Hepatocyte (in vitro differentiated cells): Measurements from ENCODE around the gene AP3S2. TPM values are rescaled to one million over a fixed set of nuclear protein-coding genes. Genes with fewer than 3 reads are reported as not detected.

Experiments
- DNase-seq: peaks from one replicate; pipeline ENCODE4 v3.0.0-alpha.2; 2016; ENCODE audit warnings: low spot score
- H2AFZ ChIP-seq: fragments of 200-600 bp; sonication (generic); 2 replicates; pipeline ENCODE4 v1.6.0; 2016; ENCODE audit warnings: antibody characterized with exemption, mild to moderate bottlenecking
- H3K27ac ChIP-seq: fragments of 200-600 bp; sonication (generic); 2 replicates; pipeline ENCODE4 v1.5.1; 2016; ENCODE audit warnings: mild to moderate bottlenecking
- H3K27me3 ChIP-seq: fragments of 200-600 bp; sonication (generic); 2 replicates; pipeline ENCODE4 v1.6.1; 2016
- H3K36me3 ChIP-seq: fragments of 200-600 bp; sonication (generic); replicated peaks from 2 replicates; pipeline ENCODE4 v1.5.1; 2016; ENCODE audit warnings: low read depth; ENCODE audit not compliant: insufficient read depth
- H3K4me1 ChIP-seq: fragments of 200-600 bp; sonication (generic); 2 replicates; pipeline ENCODE4 v1.5.1; 2016; ENCODE audit warnings: mild to moderate bottlenecking, moderate library complexity; ENCODE audit not compliant: insufficient read depth
- H3K4me2 ChIP-seq: fragments of 200-600 bp; sonication (generic); 2 replicates; pipeline ENCODE4 v1.6.0; 2016
- H3K4me3 ChIP-seq: fragments of 200-600 bp; sonication (generic); 2 replicates; pipeline ENCODE4 v1.5.1; 2016; ENCODE audit warnings: mild to moderate bottlenecking
- H3K79me2 ChIP-seq: fragments of 200-600 bp; sonication (generic); 2 replicates; pipeline ENCODE4 v1.6.0; 2017; ENCODE audit warnings: mild to moderate bottlenecking
- H3K9me2 ChIP-seq: fragments of 200-600 bp; sonication (generic); replicated peaks from 2 replicates; pipeline ENCODE4 v1.6.0; 2017; ENCODE audit warnings: mild to moderate bottlenecking; ENCODE audit not compliant: insufficient read depth
- H3K9me3 ChIP-seq: fragments of 200-600 bp; sonication (generic); 2 replicates; pipeline ENCODE4 v1.5.1; 2016; ENCODE audit warnings: low read depth, mild to moderate bottlenecking
- H4K20me1 ChIP-seq: fragments of 200-600 bp; sonication (generic); 2 replicates; pipeline ENCODE4 v1.6.0; 2016; ENCODE audit warnings: mild to moderate bottlenecking; ENCODE audit not compliant: insufficient read depth, poor library complexity, severe bottlenecking
- EZH2 ChIP-seq: fragments of 200-600 bp; sonication (generic); IDR thresholded peaks from 2 replicates; pipeline ENCODE4 v1.6.1; 2016; ENCODE audit warnings: antibody characterized with exemption, mild to moderate bottlenecking, borderline replicate concordance
- EZH2phosphoT487 ChIP-seq: fragments of 200-600 bp; sonication (generic); IDR thresholded peaks from one replicate; pipeline ENCODE4 v1.6.1; 2018; ENCODE audit warnings: antibody characterized with exemption, mild to moderate bottlenecking, low read depth, moderate library complexity; ENCODE audit not compliant: unreplicated experiment, severe bottlenecking
- WGBS: methylation state at CpG from one replicate; pipeline ENCODE4 v1.1.6; 2016; ENCODE audit warnings: low lambda C conversion rate; ENCODE audit errors: missing lambda C conversion rate; 5-methylcytosine and 5-hydroxymethylcytosine counted together
- polyA plus RNA-seq: library from polyadenylated mRNA; unstranded; fragments of >200 nt; fragmentation: Nextera tagmentation; extraction: Ambion mirVana; gene quantifications from 2 replicates; pipeline ENCODE4 v1.2.1, GENCODE V29; 2016
- total RNA-seq: library from RNA; depleted of rRNA; stranded (reverse); fragments of >200 nt; gene quantifications from 2 replicates; pipeline ENCODE4 v1.2.3, GENCODE V29; 2014
- TF ChIP-seq, protein P1 (sequence below): fragments of 200-600 bp; sonication (generic); IDR thresholded peaks from 2 replicates; pipeline ENCODE4 v1.5.1; 2016; ENCODE audit warnings: antibody characterized with exemption, mild to moderate bottlenecking; ENCODE audit not compliant: poor library complexity

AP3S2 gene
- total and polyA plus RNA-seq, 2 experiments from 2014 or later, result 14.2 to 61.2 TPM

DNA sequence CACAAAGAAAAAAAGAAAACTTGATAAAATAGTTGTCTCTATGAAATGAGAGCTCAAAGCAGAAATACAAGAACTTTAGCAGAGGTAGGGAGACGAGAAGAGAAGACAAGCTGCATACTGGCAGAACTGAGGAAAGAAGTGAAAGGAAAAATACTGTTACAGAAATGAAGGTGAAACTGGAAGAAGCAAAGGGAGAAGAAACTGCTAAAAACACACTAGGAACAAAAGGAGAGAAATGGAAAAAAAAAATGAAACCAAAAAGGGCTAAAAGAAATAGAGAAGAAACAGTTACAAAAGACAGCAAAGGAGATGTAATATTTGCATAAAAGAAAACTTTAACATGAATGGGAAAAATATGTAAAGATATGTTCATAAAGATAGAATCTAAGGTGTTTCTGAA is 51.8 kb downstream of the AP3S2 start:
- H3K4me2 ChIP-seq, result no peak overlapping the region
- WGBS, result 89% methylated on average over 1 of the region's 1 CpG
- peaks cover 30% of the 10 kb centered on the region for H3K4me1 ChIP-seq
- H2AFZ ChIP-seq, result no peak overlapping the region
- no peaks in the 10 kb centered on the region for H3K9me3 ChIP-seq
- H3K27me3 ChIP-seq, result no peaks in the 10 kb centered on the region
- H3K4me3 ChIP-seq, result no peak overlapping the region
- TF ChIP-seq, protein P1, sequence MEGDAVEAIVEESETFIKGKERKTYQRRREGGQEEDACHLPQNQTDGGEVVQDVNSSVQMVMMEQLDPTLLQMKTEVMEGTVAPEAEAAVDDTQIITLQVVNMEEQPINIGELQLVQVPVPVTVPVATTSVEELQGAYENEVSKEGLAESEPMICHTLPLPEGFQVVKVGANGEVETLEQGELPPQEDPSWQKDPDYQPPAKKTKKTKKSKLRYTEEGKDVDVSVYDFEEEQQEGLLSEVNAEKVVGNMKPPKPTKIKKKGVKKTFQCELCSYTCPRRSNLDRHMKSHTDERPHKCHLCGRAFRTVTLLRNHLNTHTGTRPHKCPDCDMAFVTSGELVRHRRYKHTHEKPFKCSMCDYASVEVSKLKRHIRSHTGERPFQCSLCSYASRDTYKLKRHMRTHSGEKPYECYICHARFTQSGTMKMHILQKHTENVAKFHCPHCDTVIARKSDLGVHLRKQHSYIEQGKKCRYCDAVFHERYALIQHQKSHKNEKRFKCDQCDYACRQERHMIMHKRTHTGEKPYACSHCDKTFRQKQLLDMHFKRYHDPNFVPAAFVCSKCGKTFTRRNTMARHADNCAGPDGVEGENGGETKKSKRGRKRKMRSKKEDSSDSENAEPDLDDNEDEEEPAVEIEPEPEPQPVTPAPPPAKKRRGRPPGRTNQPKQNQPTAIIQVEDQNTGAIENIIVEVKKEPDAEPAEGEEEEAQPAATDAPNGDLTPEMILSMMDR, result no peak
- no peak for TF ChIP-seq EZH2
- no peak for TF ChIP-seq EZH2phosphoT487
- no peak overlapping the region for H3K27ac ChIP-seq
- no peaks in the 10 kb centered on the region for H3K9me2 ChIP-seq
- H3K79me2 ChIP-seq, result peaks cover 7% of the 10 kb centered on the region
- no peak for DNase-seq
- no peaks in the 10 kb centered on the region for H3K36me3 ChIP-seq
- no peaks in the 10 kb centered on the region for H4K20me1 ChIP-seq

DNA sequence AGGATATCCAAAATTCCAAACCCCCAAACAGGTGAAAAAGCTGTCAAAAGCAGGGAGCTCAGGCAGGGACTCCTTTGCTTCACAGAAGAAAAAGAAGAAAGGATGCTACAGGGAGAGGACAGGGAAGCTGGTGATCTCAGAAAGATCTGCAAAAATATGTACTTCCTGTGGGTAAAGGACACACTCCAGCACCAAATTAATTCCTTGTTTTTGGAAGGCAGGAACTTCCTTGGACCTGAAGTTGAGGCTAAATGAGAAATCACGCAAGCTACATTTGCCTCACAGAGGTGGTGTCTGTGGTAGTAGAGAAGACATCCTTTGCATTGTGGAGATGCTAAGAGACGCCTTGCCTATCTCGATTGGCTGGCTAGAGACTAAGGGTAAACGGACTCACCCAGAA is 52.5 kb downstream of the AP3S2 start:
- 95% methylated on average over 4 of the region's 4 CpGs for WGBS
- no peaks in the 10 kb centered on the region for H3K36me3 ChIP-seq

DNA sequence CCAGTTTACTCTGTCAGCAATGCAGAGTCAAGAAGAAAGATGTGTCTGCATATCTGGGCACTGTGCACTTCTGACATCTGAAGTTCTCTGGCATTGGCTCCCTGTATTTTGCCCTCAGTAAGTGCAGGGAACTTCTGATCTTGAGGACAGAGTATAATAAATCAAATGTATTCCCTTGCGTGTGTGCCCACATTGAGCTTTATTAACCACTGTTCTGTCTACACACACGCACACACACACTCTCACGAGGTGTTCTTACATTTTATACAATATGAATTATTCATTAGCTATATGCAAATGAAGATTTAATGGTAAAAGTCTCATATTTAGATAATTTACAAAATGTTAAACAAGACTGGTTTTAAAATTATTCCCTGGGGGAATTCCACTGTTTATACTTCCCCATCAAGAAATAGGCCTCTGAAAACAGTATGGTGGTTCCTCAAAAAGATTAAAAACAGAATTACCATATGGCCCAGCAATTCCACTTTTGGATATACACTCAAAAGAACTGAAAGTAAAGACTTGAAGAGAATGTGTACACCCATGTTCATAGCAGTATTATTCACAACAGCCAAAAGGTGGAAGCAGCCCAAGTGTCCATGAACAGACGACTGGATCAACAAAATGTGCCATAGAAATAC is 54.5 kb downstream of the AP3S2 start:
- Histone ChIP-seq H3K4me3 (no peak overlapping the region), H3K79me2 (peaks cover 7% of the 10 kb centered on the region), H3K36me3 (no peaks in the 10 kb centered on the region), H3K9me2 (no peaks in the 10 kb centered on the region), H4K20me1 (no peaks in the 10 kb centered on the region), H3K27me3 (no peaks in the 10 kb centered on the region), H2AFZ (no peak overlapping the region), H3K27ac (no peak overlapping the region), H3K4me2 (no peak overlapping the region), H3K4me1 (peaks cover 20% of the 10 kb centered on the region), H3K9me3 (no peaks in the 10 kb centered on the region)
- TF ChIP-seq EZH2 (no peak), EZH2phosphoT487 (no peak)
- TF ChIP-seq, protein P1, result no peak
- DNase-seq, result no peak
- WGBS, result 95% methylated on average over 4 of the region's 4 CpGs

More for the DNA sequence above, 52.5 kb downstream of the AP3S2 start:
- no peaks in the 10 kb centered on the region for H3K27me3 ChIP-seq
- peaks cover 7% of the 10 kb centered on the region for H3K79me2 ChIP-seq
- H3K4me3 ChIP-seq, result no peak overlapping the region
- H2AFZ ChIP-seq, result no peak overlapping the region
- H4K20me1 ChIP-seq, result no peaks in the 10 kb centered on the region
- H3K9me3 ChIP-seq, result no peaks in the 10 kb centered on the region
- TF ChIP-seq, protein P1, result no peak
- no peak for TF ChIP-seq EZH2
- no peak for TF ChIP-seq EZH2phosphoT487
- no peaks in the 10 kb centered on the region for H3K9me2 ChIP-seq
- no peak overlapping the region for H3K4me2 ChIP-seq
- DNase-seq, result no peak
- H3K4me1 ChIP-seq, result peaks cover 32% of the 10 kb centered on the region
- H3K27ac ChIP-seq, result no peak overlapping the region

DNA sequence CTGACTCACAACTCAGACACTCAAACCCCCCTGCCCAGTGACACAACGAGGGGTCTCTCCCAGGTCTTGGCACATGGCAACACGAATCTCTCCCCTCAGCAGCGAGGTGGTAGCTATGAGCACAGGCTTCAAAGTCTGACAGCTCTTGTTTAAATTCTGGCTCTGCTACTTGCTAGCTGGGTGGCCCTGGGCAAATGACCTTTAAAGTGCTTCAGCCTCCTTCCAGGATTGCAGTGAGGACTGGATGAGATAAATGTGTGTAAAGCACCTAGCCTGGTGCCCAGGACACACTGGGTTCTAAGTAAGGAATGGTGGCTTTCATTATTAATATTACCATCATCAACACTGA is 56.0 kb downstream of the AP3S2 start:
- Histone ChIP-seq H3K27ac (peak overlapping the region; percentile 88), H3K36me3 (no peaks in the 10 kb centered on the region), H3K79me2 (peaks cover 4% of the 10 kb centered on the region), H3K4me2 (no peak overlapping the region), H3K27me3 (no peaks in the 10 kb centered on the region), H3K4me3 (no peak overlapping the region), H3K9me3 (no peaks in the 10 kb centered on the region), H3K4me1 (peaks cover 19% of the 10 kb centered on the region), H4K20me1 (no peaks in the 10 kb centered on the region), H3K9me2 (no peaks in the 10 kb centered on the region), H2AFZ (no peak overlapping the region)
- TF ChIP-seq, protein P1, result no peak
- no peak for TF ChIP-seq EZH2
- no peak for TF ChIP-seq EZH2phosphoT487
- WGBS, result 72% methylated on average over 3 of the region's 3 CpGs
- DNase-seq, result no peak
